PC-3 (cell line): ENCODE data around the gene ZMYM2.

Source experiments
- EZH2 ChIP-seq: fragments of 300-600 bp; sonication (generic); IDR thresholded peaks from one replicate; pipeline ENCODE4 v1.6.1; 2017; ENCODE audit warnings: antibody characterized with exemption, mild to moderate bottlenecking, low read length; ENCODE audit not compliant: unreplicated experiment
- EZH2phosphoT487 ChIP-seq: fragments of 300-600 bp; sonication (generic); IDR thresholded peaks from 2 replicates; pipeline ENCODE4 v1.6.1; 2018; ENCODE audit warnings: mild to moderate bottlenecking, antibody characterized with exemption, low read length, borderline replicate concordance
- TF ChIP-seq, protein P1 (sequence below): fragments of 300-600 bp; sonication (generic); conservative IDR thresholded peaks from 2 replicates; pipeline ENCODE4 v1.5.1; 2017; ENCODE audit warnings: antibody characterized with exemption, low read depth, mild to moderate bottlenecking, low read length

DNA sequence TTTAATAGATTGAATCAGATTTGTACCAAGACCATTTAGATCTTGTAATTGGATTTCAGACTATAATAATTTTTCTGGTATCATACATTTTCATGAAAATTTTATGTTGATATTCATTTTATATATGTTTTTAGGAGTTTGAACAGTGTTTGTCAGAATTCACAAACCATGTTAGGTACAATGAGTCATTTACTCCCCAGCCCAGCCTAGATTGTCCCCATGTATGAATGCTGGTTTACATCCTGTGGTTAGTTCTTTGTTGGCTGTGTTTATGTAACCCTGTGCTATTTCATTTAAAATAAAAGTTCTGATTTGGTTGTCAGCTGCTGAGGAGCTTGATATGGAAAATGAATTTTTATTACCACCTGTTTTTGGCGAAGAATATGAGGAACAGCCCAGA lies 105.6 kb downstream of the ZMYM2 start:
- TF ChIP-seq, protein P1, sequence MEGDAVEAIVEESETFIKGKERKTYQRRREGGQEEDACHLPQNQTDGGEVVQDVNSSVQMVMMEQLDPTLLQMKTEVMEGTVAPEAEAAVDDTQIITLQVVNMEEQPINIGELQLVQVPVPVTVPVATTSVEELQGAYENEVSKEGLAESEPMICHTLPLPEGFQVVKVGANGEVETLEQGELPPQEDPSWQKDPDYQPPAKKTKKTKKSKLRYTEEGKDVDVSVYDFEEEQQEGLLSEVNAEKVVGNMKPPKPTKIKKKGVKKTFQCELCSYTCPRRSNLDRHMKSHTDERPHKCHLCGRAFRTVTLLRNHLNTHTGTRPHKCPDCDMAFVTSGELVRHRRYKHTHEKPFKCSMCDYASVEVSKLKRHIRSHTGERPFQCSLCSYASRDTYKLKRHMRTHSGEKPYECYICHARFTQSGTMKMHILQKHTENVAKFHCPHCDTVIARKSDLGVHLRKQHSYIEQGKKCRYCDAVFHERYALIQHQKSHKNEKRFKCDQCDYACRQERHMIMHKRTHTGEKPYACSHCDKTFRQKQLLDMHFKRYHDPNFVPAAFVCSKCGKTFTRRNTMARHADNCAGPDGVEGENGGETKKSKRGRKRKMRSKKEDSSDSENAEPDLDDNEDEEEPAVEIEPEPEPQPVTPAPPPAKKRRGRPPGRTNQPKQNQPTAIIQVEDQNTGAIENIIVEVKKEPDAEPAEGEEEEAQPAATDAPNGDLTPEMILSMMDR = no peak
- no peak for TF ChIP-seq EZH2
- no peak for TF ChIP-seq EZH2phosphoT487
